GM23338 (cell line): ENCODE data around the gene SUSD4. TPM values are rescaled to one million over a fixed set of nuclear protein-coding genes. Genes with fewer than 3 reads are reported as not detected.

Source experiments
- ATAC-seq: fragments of 200-7000 bp; cut with Tn5 transposase; 3 replicates; pipeline ENCODE4 v1.9.1; 2020
- DNase-seq: peaks from one replicate; pipeline ENCODE4 v3.0.0-alpha.2; 2015; ENCODE audit warnings: low spot score
- H2AFZ ChIP-seq: fragments of 200-600 bp; sonication (generic); 2 replicates; pipeline ENCODE4 v1.8.0; 2016; ENCODE audit warnings: antibody characterized with exemption, mild to moderate bottlenecking, moderate library complexity
- H3F3A ChIP-seq: fragments of 200-600 bp; sonication (generic); replicated peaks from 2 replicates; pipeline ENCODE4 v1.8.0; 2017; ENCODE audit warnings: antibody characterized with exemption, mixed run types, low read depth
- H3K27ac ChIP-seq: fragments of 200-600 bp; sonication (generic); 2 replicates; pipeline ENCODE4 v1.6.1; 2016; ENCODE audit warnings: low read depth
- H3K27me3 ChIP-seq: fragments of 200-600 bp; sonication (generic); 2 replicates; pipeline ENCODE4 v1.8.0; 2016; ENCODE audit warnings: mild to moderate bottlenecking, mixed run types, moderate library complexity; ENCODE audit not compliant: insufficient read depth
- H3K36me3 ChIP-seq: fragments of 200-600 bp; sonication (generic); 2 replicates; pipeline ENCODE4 v1.8.0; 2016; ENCODE audit warnings: mild to moderate bottlenecking; ENCODE audit not compliant: insufficient read depth
- H3K4me1 ChIP-seq: fragments of 200-600 bp; sonication (generic); 2 replicates; pipeline ENCODE4 v1.8.0; 2016; ENCODE audit warnings: mild to moderate bottlenecking, moderate library complexity; ENCODE audit not compliant: insufficient read depth
- H3K4me2 ChIP-seq: fragments of 200-600 bp; sonication (generic); 2 replicates; pipeline ENCODE4 v1.7.1; 2017; ENCODE audit warnings: mixed run types
- H3K4me3 ChIP-seq: fragments of 200-600 bp; sonication (generic); 2 replicates; pipeline ENCODE4 v1.6.1; 2016; ENCODE audit warnings: mixed run types
- H3K79me2 ChIP-seq: fragments of 200-600 bp; sonication (generic); replicated peaks from 2 replicates; pipeline ENCODE4 v1.8.0; 2017; ENCODE audit warnings: mild to moderate bottlenecking; ENCODE audit not compliant: insufficient read depth
- H3K9me2 ChIP-seq: fragments of 200-600 bp; sonication (generic); 2 replicates; pipeline ENCODE4 v1.8.0; 2017; ENCODE audit not compliant: insufficient read depth
- H4K20me1 ChIP-seq: fragments of 200-600 bp; sonication (generic); replicated peaks from 2 replicates; pipeline ENCODE4 v1.8.0; 2017; ENCODE audit warnings: mild to moderate bottlenecking; ENCODE audit not compliant: insufficient read depth
- H3K27ac Mint-ChIP-seq: 2 replicates; pipeline ENCODE4 v1.8.0; 2020; ENCODE audit warnings: inconsistent platforms, mild to moderate bottlenecking, moderate library complexity, mixed read lengths
- H3K27me3 Mint-ChIP-seq: 3 replicates; pipeline ENCODE4 v1.8.0; 2022; ENCODE audit warnings: low read depth, mild to moderate bottlenecking, moderate library complexity, mixed read lengths, inconsistent platforms; ENCODE audit not compliant: insufficient read depth, poor library complexity
- H3K36me3 Mint-ChIP-seq: 3 replicates; pipeline ENCODE4 v1.8.0; 2021; ENCODE audit warnings: low read depth, mild to moderate bottlenecking, inconsistent platforms, moderate library complexity, mixed read lengths
- H3K4me1 Mint-ChIP-seq: 3 replicates; pipeline ENCODE4 v1.8.0; 2020; ENCODE audit warnings: mild to moderate bottlenecking, inconsistent platforms, mixed read lengths
- H3K4me3 Mint-ChIP-seq: 3 replicates; pipeline ENCODE4 v1.8.0; 2021; ENCODE audit warnings: moderate library complexity, mild to moderate bottlenecking, inconsistent platforms, mixed read lengths
- H3K9me3 Mint-ChIP-seq: 3 replicates; pipeline ENCODE4 v1.8.0; 2020; ENCODE audit warnings: moderate library complexity, mild to moderate bottlenecking, inconsistent platforms, mixed read lengths
- CREB1 ChIP-seq: fragments of 250-450 bp; sonication (Bioruptor Pico); IDR thresholded peaks from 2 replicates; pipeline ENCODE4 v1.5.0; 2020; ENCODE audit warnings: low read depth, mild to moderate bottlenecking, moderate library complexity
- CTCF ChIP-seq, 2 experiments: fragments of 200-600 bp in 1 of 2; sonication (generic) in 1 of 2; conservative IDR thresholded peaks; 2 replicates each; pipeline versions ENCODE4 v1.5.1 to v1.6.1; 2016 to 2017; ENCODE audit warnings: antibody characterized with exemption in 2 of 2, low read depth in 2 of 2, mild to moderate bottlenecking in 2 of 2, moderate library complexity in 1 of 2
- ETS1 ChIP-seq: IDR thresholded peaks from 2 replicates; pipeline ENCODE4 v1.6.1; 2016; ENCODE audit warnings: antibody characterized with exemption
- EZH2 ChIP-seq: fragments of 200-600 bp; sonication (generic); IDR thresholded peaks from one replicate; pipeline ENCODE4 v1.8.0; 2017; ENCODE audit warnings: antibody characterized with exemption, mild to moderate bottlenecking, low read depth; ENCODE audit not compliant: unreplicated experiment
- EZH2phosphoT487 ChIP-seq: fragments of 200-600 bp; sonication (generic); IDR thresholded peaks from one replicate; pipeline ENCODE4 v1.8.1; 2018; ENCODE audit warnings: antibody characterized with exemption; ENCODE audit not compliant: unreplicated experiment
- JUNB ChIP-seq: IDR thresholded peaks from one replicate; pipeline ENCODE4 v1.6.1; 2016; ENCODE audit warnings: antibody characterized with exemption; ENCODE audit not compliant: unreplicated experiment
- NANOG ChIP-seq: IDR thresholded peaks from 2 replicates; pipeline ENCODE4 v1.6.1; 2016; ENCODE audit warnings: antibody characterized with exemption, borderline replicate concordance
- POLR2AphosphoS5 ChIP-seq: IDR thresholded peaks from 2 replicates; pipeline ENCODE4 v1.6.1; 2016; ENCODE audit warnings: antibody characterized with exemption, low read depth
- REST ChIP-seq: IDR thresholded peaks from one replicate; pipeline ENCODE4 v1.6.1; 2018; ENCODE audit warnings: antibody characterized with exemption; ENCODE audit not compliant: unreplicated experiment
- STAT1 ChIP-seq: IDR thresholded peaks from one replicate; pipeline ENCODE4 v1.6.1; 2016; ENCODE audit warnings: antibody characterized with exemption; ENCODE audit not compliant: unreplicated experiment
- ZNF114 ChIP-seq: fragments of 250-450 bp; sonication (Bioruptor Pico); IDR thresholded peaks from 2 replicates; pipeline ENCODE4 v1.5.0; 2020; ENCODE audit warnings: mild to moderate bottlenecking, moderate library complexity
- ZNF331 ChIP-seq: fragments of 250-450 bp; sonication (Bioruptor Pico); IDR thresholded peaks from 2 replicates; pipeline ENCODE4 v1.5.0; 2020; ENCODE audit warnings: low read depth, mild to moderate bottlenecking, moderate library complexity
- ZNF462 ChIP-seq: fragments of 250-450 bp; sonication (Bioruptor Pico); IDR thresholded peaks from 2 replicates; pipeline ENCODE4 v1.5.0; 2020; ENCODE audit warnings: mild to moderate bottlenecking, moderate library complexity
- polyA plus RNA-seq: library from polyadenylated mRNA; unstranded; fragments of >200 nt; fragmentation: Nextera tagmentation; extraction: Ambion mirVana; gene quantifications from 2 replicates; pipeline ENCODE4 v1.2.1, GENCODE V29; 2016
- total RNA-seq: library from RNA; depleted of rRNA; stranded (reverse); fragments of >200 nt; shearing (Covaris generic); gene quantifications from 2 replicates; pipeline ENCODE4 v1.2.3, GENCODE V29; 2014

Gene SUSD4
- total and polyA plus RNA-seq, 2 experiments from 2014 or later, result 2.3 to 3.6 TPM

GRCh38 chr1:223234534-223234933, 129.4 kb downstream of the SUSD4 start:
- H3K9me3 Mint-ChIP-seq, result no peaks in the 10 kb centered on the region
- H3F3A ChIP-seq, result no peaks in the 10 kb centered on the region
- H3K9me2 ChIP-seq, result 0 out of 2 replicates have a peak, but pooled peaks cover 4% of the 10 kb centered on the region
- no peak overlapping the region for H3K4me2 ChIP-seq
- no peak overlapping the region for H2AFZ ChIP-seq
- TF ChIP-seq ETS1 (no peak), ZNF462 (CRISPR knock-in tag) (no peak), EZH2phosphoT487 (no peak), REST (no peak), CTCF (conservative IDR thresholded peaks at IDR 0.05; ENCODE audit: low read depth in 2 of 2) (no peak), ZNF331 (CRISPR knock-in tag) (no peak), ZNF114 (no peak), JUNB (no peak), POLR2AphosphoS5 (no peak), EZH2 (no peak), NANOG (no peak), CREB1 (CRISPR knock-in tag) (no peak), STAT1 (no peak)
- H3K4me3 Mint-ChIP-seq, result no peak overlapping the region
- no peak overlapping the region for H3K4me3 ChIP-seq
- no peaks in the 10 kb centered on the region; the same call in 2 of the 3 replicates for H3K36me3 Mint-ChIP-seq
- H3K27me3 Mint-ChIP-seq, result peaks cover 1% of the 10 kb centered on the region
- ATAC-seq, result no peak
- H3K4me1 Mint-ChIP-seq, result no peaks in the 10 kb centered on the region; the same call in 1 of the 3 replicates
- no peaks in the 10 kb centered on the region for H3K36me3 ChIP-seq
- DNase-seq, result no peak
- no peaks in the 10 kb centered on the region for H3K79me2 ChIP-seq
- H3K27ac ChIP-seq, result no peak overlapping the region
- no peaks in the 10 kb centered on the region for H3K27me3 ChIP-seq
- no peak overlapping the region for H3K27ac Mint-ChIP-seq
- H4K20me1 ChIP-seq, result no peaks in the 10 kb centered on the region
- no peaks in the 10 kb centered on the region for H3K4me1 ChIP-seq
